GM21737 (cell line): Measurements from ENCODE around the gene CD300A.
A peak's percentile ranks its signal among the peaks of the same experiment; 100 is the strongest.

Experiments
- ATAC-seq: cut with Tn5 transposase; IDR thresholded peaks from one replicate; pipeline ENCODE4 v1.9.1; 2021; ENCODE audit warnings: mild to moderate bottlenecking, moderate library complexity; ENCODE audit not compliant: unreplicated experiment

Gene CD300A

GRCh38 chr17:74439691-74440567, 26.5 kb upstream of the CD300A start:
- no peak for ATAC-seq

GRCh38 chr17:74441537-74441936, 24.9 kb upstream of the CD300A start:
- no peak for ATAC-seq

GRCh38 chr17:74442291-74442669, 24.2 kb upstream of the CD300A start:
- ATAC-seq: no peak

- ATAC-seq: peak; percentile 49
Measured at GRCh38 chr17:74442670-74443515, 23.5 kb upstream of the CD300A start.

GRCh38 chr17:74443516-74444296, 22.7 kb upstream of the CD300A start:
- no peak for ATAC-seq

GRCh38 chr17:74444406-74444805, 22.0 kb upstream of the CD300A start:
- ATAC-seq: no peak

GRCh38 chr17:74445158-74445557, 21.3 kb upstream of the CD300A start:
- no peak for ATAC-seq

GRCh38 chr17:74446551-74447500, 19.6 kb upstream of the CD300A start:
- ATAC-seq: no peak

- no peak for ATAC-seq
Measured at GRCh38 chr17:74447628-74448159, 18.7 kb upstream of the CD300A start.

- no peak for ATAC-seq
Measured at GRCh38 chr17:74448756-74449155, 17.7 kb upstream of the CD300A start.

GRCh38 chr17:74449306-74449705, 17.1 kb upstream of the CD300A start:
- no peak for ATAC-seq

- ATAC-seq: no peak
Measured at GRCh38 chr17:74449773-74450172, 16.7 kb upstream of the CD300A start.

GRCh38 chr17:74450231-74450630, 16.2 kb upstream of the CD300A start:
- ATAC-seq: no peak

GRCh38 chr17:74450925-74451403, 15.5 kb upstream of the CD300A start:
- no peak for ATAC-seq

- no peak for ATAC-seq
Measured at GRCh38 chr17:74451557-74451956, 14.9 kb upstream of the CD300A start.

- no peak for ATAC-seq
Measured at GRCh38 chr17:74452033-74452840, 14.2 kb upstream of the CD300A start.

- ATAC-seq: no peak
Measured at GRCh38 chr17:74452841-74453661, 13.4 kb upstream of the CD300A start.

- peak; percentile 79 for ATAC-seq
Measured at GRCh38 chr17:74453665-74454196, 12.7 kb upstream of the CD300A start.
